ENCODE data around the gene PLCH2. TPM values are rescaled to one million over a fixed set of nuclear protein-coding genes. Genes with fewer than 3 reads are reported as not detected.

The PLCH2 gene
- total RNA-seq, 2 donors from 2014 or later = 1.1 to 1.9 TPM

DNA sequence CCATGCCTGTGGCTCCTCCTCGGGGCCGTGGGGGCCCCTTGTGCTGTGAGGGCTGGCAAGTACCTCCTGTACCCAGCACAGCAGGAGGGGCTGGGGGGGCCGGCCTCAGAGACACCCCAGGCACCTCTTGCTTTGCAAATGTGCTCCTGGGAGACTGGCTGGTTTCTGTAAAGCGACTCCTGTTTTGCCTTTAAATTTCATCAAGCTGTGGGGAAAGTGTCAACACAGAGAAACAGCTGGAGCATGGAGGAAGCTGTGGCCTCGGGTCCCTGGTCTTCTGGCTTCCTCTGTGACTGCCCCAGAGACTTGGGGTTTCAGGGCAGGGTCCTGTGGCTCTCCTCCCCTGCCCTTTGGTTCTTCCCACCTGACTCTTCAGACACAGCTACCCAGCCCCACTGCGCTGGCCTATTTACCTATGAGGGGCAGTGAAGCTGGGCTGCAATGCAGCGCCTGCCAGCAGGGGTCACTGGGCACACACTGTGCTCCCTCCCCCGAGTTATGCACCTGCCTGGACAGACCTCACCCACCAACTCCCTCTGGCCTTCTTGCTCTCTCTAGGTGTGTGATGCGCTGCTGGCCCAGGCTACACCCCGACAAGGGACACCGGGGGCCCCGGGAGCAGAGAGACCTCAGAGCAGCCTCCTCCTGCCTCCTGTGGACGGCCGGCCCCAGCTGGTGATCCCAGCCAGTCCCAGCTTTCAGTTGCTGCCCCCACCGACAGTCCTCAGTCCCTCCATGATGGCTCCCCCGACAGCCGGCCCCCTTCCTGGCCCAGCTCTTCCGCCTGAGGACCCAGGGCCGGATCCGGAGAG lies 46.1 kb upstream of the PLCH2 start:
- ATAC-seq (ENCODE audit: insufficient number of reproducible peaks, low FRiP score, low read depth) (no peak), DNase-seq (ENCODE audit: low spot score) (no peak)
- no peak for TF ChIP-seq CTCF (IDR thresholded peaks at IDR 0.05)
- Histone ChIP-seq H3K9me3 (no peaks in the 10 kb centered on the region), H3K27ac (no peak overlapping the region), H3K27me3 (replicated peaks; ENCODE audit: insufficient read depth) (peaks cover 4% of the 10 kb centered on the region), H3K4me1 (ENCODE audit: control insufficient read depth in 1 of 2, low read depth in 2 of 2) (no peaks in the 10 kb centered on the region), H3K36me3 (no peaks in the 10 kb centered on the region), H3K4me3 (no peak overlapping the region)

DNA sequence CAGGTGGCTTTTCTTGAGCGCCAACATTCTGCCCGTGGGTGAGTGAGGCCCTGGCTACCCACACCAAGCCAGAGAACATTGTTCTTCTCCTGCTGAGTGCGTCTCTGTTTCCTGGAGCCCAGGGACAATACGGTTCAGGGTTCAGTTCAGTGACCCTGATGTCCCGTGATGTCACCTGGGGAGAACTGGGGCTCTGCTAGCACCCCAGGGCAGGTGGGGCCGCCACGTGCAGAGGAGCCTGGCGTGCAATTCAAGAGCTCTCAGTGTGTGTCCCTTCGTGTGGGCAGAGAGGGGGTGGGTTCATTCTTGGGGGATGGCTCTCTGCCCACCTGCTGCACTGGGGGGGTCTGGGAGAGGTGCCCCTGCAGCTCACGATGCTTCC lies 45.5 kb upstream of the PLCH2 start:
- H3K4me1 ChIP-seq (ENCODE audit: control insufficient read depth in 1 of 2, low read depth in 2 of 2) = no peaks in the 10 kb centered on the region
- no peaks in the 10 kb centered on the region for H3K9me3 ChIP-seq
- peaks cover 4% of the 10 kb centered on the region for H3K27me3 ChIP-seq (replicated peaks; ENCODE audit: insufficient read depth)
- no peak for TF ChIP-seq CTCF (IDR thresholded peaks at IDR 0.05)
- H3K4me3 ChIP-seq = no peak overlapping the region
- ATAC-seq (ENCODE audit: insufficient number of reproducible peaks, low FRiP score, low read depth) (no peak), DNase-seq (ENCODE audit: low spot score) (no peak)
- no peaks in the 10 kb centered on the region for H3K36me3 ChIP-seq
- H3K27ac ChIP-seq = no peak overlapping the region

DNA sequence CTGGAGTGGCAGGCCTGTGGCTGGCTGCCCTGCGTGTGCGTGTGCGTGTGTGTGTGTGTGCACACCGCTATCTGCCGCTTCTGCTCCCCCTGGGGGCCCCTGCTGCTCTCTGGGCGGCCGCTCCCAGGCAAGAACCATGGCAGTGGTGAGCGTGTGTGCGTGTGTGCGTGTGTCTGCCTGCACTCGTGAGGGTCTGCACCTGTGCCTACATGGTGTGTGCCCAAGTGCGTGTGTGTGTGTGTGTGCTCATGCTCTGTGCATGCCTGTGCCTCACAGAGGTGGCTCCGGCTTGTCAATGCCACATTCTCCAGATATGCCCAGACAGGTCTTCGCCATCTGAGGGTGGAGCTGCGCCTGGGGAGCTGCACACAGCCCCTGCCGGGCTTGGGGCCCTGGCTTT lies 45.0 kb upstream of the PLCH2 start:
- no peak overlapping the region for H3K4me3 ChIP-seq
- H3K9me3 ChIP-seq = no peaks in the 10 kb centered on the region
- no peak for TF ChIP-seq CTCF (IDR thresholded peaks at IDR 0.05)
- H3K4me1 ChIP-seq (ENCODE audit: control insufficient read depth in 1 of 2, low read depth in 2 of 2) = no peaks in the 10 kb centered on the region
- no peak overlapping the region for H3K27ac ChIP-seq
- H3K27me3 ChIP-seq (replicated peaks; ENCODE audit: insufficient read depth) = peaks cover 4% of the 10 kb centered on the region
- no peak for ATAC-seq (ENCODE audit: insufficient number of reproducible peaks, low FRiP score, low read depth)
- DNase-seq (ENCODE audit: low spot score) = no peak
- no peaks in the 10 kb centered on the region for H3K36me3 ChIP-seq

DNA sequence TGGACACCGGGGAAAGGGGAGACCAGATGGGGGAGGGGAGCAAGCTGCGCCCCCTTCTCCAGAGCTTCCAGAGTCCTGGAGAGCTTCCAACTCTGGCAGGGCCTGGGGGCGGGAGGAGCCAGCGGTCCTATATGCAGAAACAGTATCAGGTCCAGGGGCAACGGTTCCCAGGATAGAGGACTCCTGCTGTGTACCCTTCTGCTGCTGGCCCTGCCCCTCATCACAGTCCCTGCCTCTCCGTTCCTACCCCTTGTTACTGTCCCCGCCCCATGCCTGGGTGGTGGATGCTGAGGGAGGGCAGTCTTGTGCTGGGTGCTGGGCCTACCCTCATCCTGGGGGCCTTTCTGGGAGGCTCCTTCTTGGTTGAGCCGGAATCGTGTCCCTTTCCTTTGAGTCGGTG lies 44.6 kb upstream of the PLCH2 start:
- Histone ChIP-seq H3K27me3 (replicated peaks; ENCODE audit: insufficient read depth) (peaks cover 4% of the 10 kb centered on the region), H3K27ac (no peak overlapping the region), H3K9me3 (no peaks in the 10 kb centered on the region), H3K4me1 (ENCODE audit: control insufficient read depth in 1 of 2, low read depth in 2 of 2) (no peaks in the 10 kb centered on the region), H3K36me3 (no peaks in the 10 kb centered on the region), H3K4me3 (no peak overlapping the region)
- ATAC-seq (ENCODE audit: insufficient number of reproducible peaks, low FRiP score, low read depth) = no peak
- no peak for DNase-seq (ENCODE audit: low spot score)
- no peak for TF ChIP-seq CTCF (IDR thresholded peaks at IDR 0.05)

DNA sequence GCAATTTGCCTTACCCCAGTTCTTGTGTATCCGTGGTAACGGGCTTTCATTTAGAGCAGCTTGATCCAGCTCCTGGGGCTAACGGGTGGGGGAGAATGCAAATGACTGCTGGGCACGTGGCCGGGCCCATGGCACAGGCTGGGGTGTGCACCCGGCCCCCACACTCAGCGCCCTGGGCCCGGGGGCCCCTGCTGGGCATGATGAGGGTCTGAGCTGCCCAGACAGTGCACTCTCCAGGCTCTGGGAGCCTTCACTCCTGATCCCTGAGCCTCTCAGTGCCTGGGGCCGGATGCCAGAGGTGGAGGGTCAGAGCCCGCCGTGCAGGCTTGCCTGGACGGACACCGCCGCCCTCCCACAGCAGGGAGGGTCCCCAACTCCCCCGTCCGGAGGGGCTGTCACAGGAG lies 43.6 kb upstream of the PLCH2 start:
- no peaks in the 10 kb centered on the region for H3K9me3 ChIP-seq
- H3K4me3 ChIP-seq = no peak overlapping the region
- no peaks in the 10 kb centered on the region for H3K4me1 ChIP-seq (ENCODE audit: control insufficient read depth in 1 of 2, low read depth in 2 of 2)
- H3K27me3 ChIP-seq (replicated peaks; ENCODE audit: insufficient read depth) = peaks cover 2% of the 10 kb centered on the region
- no peak for TF ChIP-seq CTCF (IDR thresholded peaks at IDR 0.05)
- no peak for ATAC-seq (ENCODE audit: insufficient number of reproducible peaks, low FRiP score, low read depth)
- no peak overlapping the region for H3K27ac ChIP-seq
- no peaks in the 10 kb centered on the region for H3K36me3 ChIP-seq
- no peak for DNase-seq (ENCODE audit: low spot score)
